ENCODE data around the gene A2M. TPM values are rescaled to one million over a fixed set of nuclear protein-coding genes. Genes with fewer than 3 reads are reported as not detected.

Gene A2M
- total RNA-seq, 2 donors from 2014 or later: 0.59 TPM; not detected in 1

DNA sequence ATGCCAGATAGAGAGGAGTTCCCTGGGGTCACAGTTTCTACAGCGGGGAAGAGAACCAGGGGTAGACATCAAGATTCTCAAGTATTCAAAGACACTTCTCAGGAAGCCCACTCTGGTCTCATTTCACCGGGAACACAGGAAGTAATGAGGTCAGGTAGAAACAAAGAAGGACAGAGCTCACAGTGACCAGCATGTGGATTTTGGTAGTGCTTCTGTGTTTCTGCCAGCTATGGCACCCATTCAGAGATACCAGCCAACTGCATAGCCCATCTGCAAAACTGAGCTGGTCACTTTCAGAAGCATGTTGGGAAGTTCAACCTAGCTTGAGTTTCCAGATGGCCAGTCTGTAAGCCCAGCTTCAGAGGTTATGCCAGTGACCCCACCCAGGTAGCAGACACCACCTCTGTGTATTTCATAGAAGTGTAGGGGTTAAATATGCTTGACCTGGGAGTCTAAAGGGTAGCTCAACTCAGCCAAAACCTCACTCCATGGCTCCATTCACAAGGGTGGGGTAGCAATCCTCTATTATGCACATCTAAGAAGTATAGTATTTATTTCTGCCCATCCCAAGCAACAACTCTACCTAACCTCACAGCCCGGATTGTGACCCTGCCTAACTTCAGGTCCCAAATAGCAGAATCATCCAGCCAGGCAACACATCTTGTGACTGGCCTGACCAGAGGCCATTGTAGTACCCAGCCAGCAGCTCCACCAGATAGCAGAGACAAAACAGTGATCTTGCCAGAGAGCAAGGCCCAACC, 33.9 kb downstream of the A2M start:
- peaks cover 13% of the 10 kb centered on the region for H3K36me3 Mint-ChIP-seq
- peaks cover 3 to 17% of the 10 kb centered on the region in 2 donors for H3K4me1 Mint-ChIP-seq (ENCODE audit: low read depth in 2 of 2)
- DNase-seq (ENCODE audit: low spot score) (no peak), ATAC-seq (no peak)
- no peak overlapping the region for H3K27ac Mint-ChIP-seq
- peaks cover 12% of the 10 kb centered on the region for H3K9me3 Mint-ChIP-seq
- no peak overlapping the region for H3K4me3 Mint-ChIP-seq
- H3K27me3 Mint-ChIP-seq: no peaks in the 10 kb centered on the region

DNA sequence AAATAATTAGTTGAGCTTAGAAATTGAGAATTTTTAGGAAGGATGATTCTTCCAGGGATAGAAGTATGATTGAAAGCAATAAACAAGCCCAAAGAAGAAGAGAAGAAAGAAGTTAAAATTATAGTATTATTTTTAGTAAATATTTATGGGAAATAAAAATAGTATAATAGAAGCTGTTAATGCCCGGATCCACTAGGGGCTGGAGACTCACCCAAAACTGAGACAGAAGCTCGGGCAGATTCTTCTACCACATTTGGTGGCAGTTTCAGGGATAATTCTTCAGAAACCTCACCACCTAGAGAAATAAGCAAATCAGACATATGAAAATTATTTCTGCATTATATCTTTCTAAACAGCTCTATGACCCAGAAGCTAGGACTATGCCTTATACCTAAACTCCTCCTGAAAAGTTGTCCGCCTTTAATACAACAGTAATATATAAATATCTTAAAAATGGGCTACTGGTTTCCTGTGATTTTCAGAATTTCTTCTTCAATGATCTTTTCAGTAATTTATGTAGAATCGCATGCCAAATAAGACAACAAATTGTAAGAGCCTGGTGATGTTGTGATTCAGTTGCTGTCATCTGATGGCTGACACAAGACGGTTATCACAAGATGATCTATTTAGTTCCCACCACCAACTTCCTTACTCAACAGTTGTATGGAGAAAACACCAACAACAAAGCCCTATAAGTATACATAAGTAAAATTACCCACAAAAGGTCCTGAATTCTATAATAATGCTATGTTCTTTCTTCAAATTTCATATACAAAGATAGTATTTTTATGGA, 35.6 kb downstream of the A2M start:
- no peak for DNase-seq (ENCODE audit: low spot score)
- H3K36me3 Mint-ChIP-seq: peaks cover 13% of the 10 kb centered on the region
- peaks cover 3 to 17% of the 10 kb centered on the region in 2 donors for H3K4me1 Mint-ChIP-seq (ENCODE audit: low read depth in 2 of 2)
- no peaks in the 10 kb centered on the region for H3K27me3 Mint-ChIP-seq
- H3K4me3 Mint-ChIP-seq: no peak overlapping the region
- peaks cover 12% of the 10 kb centered on the region for H3K9me3 Mint-ChIP-seq
- no peak overlapping the region for H3K27ac Mint-ChIP-seq
- ATAC-seq: no peak

DNA sequence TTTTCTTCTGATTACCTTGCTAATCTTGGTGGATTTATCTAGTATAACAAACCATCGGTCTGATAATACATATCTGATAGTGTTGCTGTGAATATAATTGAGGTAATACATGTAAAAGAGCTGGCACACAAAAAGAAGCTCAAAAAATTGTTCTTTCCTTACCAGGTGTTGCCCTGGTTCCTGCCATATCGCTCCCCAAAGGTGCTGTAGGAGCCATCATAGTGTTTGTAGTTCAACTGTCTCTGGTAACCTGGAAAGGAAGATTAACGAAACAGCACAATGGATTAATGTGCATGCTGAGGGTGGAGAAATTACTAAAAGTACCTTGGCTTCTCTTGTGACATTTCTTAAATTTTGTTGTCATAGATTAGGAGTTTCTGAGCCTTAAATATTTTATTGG, 36.6 kb downstream of the A2M start:
- DNase-seq (ENCODE audit: low spot score) (no peak), ATAC-seq (no peak)
- Mint-ChIP-seq H3K36me3 (peaks cover 13% of the 10 kb centered on the region), H3K4me3 (no peak overlapping the region), H3K4me1 (ENCODE audit: low read depth in 2 of 2) (peaks cover 3 to 11% of the 10 kb centered on the region in 2 donors), H3K27me3 (no peaks in the 10 kb centered on the region), H3K9me3 (peaks cover 6% of the 10 kb centered on the region), H3K27ac (no peak overlapping the region)

DNA sequence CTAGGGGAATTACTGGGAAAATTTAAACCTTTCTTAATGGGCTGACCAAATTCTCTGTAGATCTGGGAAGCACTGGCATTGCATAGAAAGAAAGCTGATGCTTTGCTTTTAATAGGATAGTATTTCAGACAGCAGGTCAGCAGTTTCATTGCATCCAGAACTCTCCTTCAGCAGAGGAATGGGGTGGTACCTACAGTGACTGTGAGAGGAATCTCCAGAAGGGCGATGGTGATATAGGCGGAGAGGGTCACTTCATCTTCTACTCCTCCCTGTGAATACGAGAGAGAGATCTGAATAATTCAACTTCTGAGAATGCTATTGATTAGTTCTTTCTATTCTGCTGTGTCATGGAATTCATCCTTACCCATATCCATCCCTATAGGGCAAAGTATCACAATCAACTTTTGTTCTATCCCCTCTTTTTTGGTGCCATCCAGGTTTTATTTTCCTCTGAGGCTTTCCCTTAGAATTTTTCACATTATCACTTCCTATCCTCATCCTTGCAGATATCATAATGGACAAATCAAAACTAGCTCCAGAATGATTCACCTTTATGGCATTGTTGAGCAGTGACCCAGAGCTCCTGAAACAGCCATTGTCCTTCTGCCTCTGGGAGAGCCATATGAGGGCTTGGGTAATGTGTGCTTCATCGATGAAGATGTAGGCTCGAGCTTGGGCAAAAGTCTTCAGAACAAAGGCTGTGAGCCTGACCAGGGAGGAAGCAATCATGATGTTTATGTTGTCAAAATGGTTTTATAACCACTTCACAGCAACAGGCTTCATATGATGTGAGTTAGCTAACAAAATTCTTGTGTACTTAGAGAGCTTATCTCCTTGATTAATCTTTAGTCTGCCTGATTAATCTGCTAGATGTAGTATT, 38.3 kb downstream of the A2M start:
- peaks cover 5 to 11% of the 10 kb centered on the region in 2 donors for H3K4me1 Mint-ChIP-seq (ENCODE audit: low read depth in 2 of 2)
- no peaks in the 10 kb centered on the region for H3K27me3 Mint-ChIP-seq
- H3K9me3 Mint-ChIP-seq: no peaks in the 10 kb centered on the region
- H3K36me3 Mint-ChIP-seq: peaks cover 5% of the 10 kb centered on the region
- no peak overlapping the region for H3K27ac Mint-ChIP-seq
- H3K4me3 Mint-ChIP-seq: no peak overlapping the region
- no peak for DNase-seq (ENCODE audit: low spot score)
- no peak for ATAC-seq

DNA sequence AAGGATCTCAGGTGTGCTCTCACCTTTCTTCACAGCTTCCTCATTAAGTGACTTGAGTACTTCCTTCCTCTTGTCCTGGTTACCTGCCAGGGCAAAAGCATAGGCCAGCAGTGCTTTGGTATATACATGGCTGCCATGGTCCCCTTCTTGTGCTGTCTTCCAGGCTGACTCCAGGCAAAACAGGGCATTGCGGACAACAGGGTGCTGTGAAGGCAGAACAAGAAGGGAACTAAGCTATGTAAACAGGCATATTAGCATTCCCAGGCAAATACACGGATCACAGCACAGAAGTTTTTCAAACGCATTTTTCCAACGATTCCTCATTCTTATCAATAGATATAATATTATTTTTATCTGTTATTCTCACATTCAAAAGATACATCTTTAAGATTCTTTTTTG, 39.0 kb downstream of the A2M start:
- no peaks in the 10 kb centered on the region for H3K9me3 Mint-ChIP-seq
- no peak for ATAC-seq

DNA sequence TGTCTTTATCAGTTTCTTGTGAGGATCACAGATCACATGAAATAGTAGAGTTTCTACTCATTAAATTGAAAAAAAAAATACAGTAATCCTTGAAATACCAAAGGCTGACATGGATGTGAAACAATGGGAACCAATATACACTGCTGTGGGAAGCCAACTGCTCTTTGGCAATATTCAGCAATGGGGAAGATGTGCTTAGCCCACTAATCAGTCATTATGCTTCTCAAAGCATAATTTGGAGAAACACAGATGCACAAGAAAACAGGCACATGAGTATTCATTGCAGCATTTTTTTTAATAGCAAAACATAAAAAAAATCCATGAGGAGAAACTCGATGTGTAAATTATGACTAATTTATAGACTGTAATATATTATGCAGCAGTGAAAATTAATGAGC, 40.6 kb downstream of the A2M start:
- Mint-ChIP-seq H3K9me3 (no peaks in the 10 kb centered on the region), H3K4me3 (no peak overlapping the region), H3K27me3 (no peaks in the 10 kb centered on the region), H3K36me3 (no peaks in the 10 kb centered on the region), H3K4me1 (ENCODE audit: low read depth in 2 of 2) (peaks cover 5 to 11% of the 10 kb centered on the region in 2 donors), H3K27ac (no peak overlapping the region)
- no peak for ATAC-seq
- DNase-seq (ENCODE audit: low spot score): no peak

More for the DNA sequence above, 39.0 kb downstream of the A2M start:
- H3K4me3 Mint-ChIP-seq: no peak overlapping the region
- DNase-seq (ENCODE audit: low spot score): no peak
- no peak overlapping the region for H3K27ac Mint-ChIP-seq
- peaks cover 5 to 11% of the 10 kb centered on the region in 2 donors for H3K4me1 Mint-ChIP-seq (ENCODE audit: low read depth in 2 of 2)
- no peaks in the 10 kb centered on the region for H3K27me3 Mint-ChIP-seq
- H3K36me3 Mint-ChIP-seq: peaks cover 5% of the 10 kb centered on the region

DNA sequence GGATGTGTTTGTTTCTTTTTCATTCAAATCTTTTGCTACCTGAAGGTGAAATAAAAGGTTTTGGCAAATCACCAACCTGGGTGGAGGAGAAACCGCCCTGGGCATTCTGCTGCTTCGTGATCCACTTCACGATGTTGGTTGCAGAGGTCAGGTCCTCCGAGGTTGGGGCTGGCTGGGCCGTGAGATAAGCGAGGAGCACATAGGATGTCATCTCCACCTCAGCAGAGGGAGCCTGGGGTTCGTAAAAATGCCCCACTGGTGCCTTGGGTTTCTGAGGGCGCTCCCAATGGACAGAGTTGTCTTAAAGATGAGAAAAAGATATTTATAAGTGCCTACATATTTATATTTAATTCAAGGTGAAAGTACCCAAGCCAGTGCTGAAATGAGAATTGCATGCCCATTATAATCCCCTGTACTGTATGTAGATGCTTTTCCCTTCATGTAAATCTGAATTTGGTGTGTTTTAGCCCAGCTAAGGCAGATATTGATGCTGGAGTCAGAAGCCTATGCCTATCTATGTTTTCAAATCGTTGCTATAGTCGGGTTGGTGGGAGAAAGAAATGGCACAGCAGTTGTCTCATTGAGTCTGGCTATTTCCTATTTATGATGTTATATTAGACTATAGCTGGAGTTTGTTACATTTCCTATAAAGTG, 41.1 kb downstream of the A2M start:
- DNase-seq (ENCODE audit: low spot score): no peak
- H3K36me3 Mint-ChIP-seq: no peaks in the 10 kb centered on the region
- no peak for ATAC-seq
- H3K9me3 Mint-ChIP-seq: no peaks in the 10 kb centered on the region
- no peak overlapping the region for H3K4me3 Mint-ChIP-seq
- peaks cover 5 to 11% of the 10 kb centered on the region in 2 donors for H3K4me1 Mint-ChIP-seq (ENCODE audit: low read depth in 2 of 2)
- no peaks in the 10 kb centered on the region for H3K27me3 Mint-ChIP-seq
- H3K27ac Mint-ChIP-seq: no peak overlapping the region

DNA sequence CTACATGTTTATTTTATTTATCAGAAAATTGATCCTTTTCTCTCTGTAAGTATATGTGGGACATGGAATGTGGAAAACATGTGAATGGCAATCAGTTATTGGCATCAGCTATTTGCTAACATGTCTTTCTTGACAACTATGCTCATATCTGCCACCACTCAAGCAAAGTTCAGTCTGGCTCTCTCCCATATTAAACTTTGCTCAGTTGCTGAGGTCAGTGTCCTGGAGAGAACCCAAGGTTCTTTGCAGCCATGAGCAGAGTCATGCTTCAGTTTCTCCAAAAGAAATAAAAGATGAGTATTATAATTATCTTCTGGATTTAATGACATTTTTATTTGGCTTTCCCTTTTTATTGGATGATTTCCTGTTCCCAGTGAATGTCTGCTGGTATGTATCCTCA, 42.6 kb downstream of the A2M start:
- Mint-ChIP-seq H3K9me3 (no peaks in the 10 kb centered on the region), H3K27ac (no peak overlapping the region), H3K4me1 (ENCODE audit: low read depth in 2 of 2) (peaks cover under 1 to 5% of the 10 kb centered on the region in 2 donors), H3K4me3 (no peak overlapping the region), H3K36me3 (no peaks in the 10 kb centered on the region), H3K27me3 (no peaks in the 10 kb centered on the region)
- ATAC-seq: no peak
- DNase-seq (ENCODE audit: low spot score): no peak

DNA sequence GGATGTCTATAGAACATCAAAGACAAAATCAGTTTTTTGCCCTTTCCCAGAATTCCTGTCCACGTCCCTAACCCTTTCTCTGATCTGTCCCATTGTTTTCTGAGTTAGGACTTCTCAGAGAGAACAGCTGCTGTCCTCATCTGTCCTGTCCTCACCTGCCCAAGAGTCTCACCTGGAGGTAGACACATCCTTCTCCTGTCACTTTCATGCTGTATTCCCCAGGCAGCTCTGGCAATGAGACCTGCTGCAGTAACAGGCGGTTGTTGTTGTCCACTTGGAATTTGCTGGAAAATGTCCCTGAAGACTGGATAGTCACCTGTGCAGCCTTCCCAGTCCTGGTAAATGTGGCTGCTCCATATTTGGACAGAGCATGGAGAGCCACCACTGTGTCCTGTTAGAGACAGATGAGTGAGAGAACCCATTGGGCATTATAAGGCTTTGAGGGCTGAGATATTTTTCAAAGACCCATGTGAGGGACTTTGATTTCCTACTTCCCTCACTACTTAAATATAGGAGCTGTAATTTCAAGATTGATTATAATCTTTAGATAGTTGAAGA, 43.2 kb downstream of the A2M start:
- H3K36me3 Mint-ChIP-seq: no peaks in the 10 kb centered on the region
- H3K27ac Mint-ChIP-seq: no peak overlapping the region
- ATAC-seq: no peak
- peaks cover 0 to 5% of the 10 kb centered on the region in 2 donors for H3K4me1 Mint-ChIP-seq (ENCODE audit: low read depth in 2 of 2)
- no peak for DNase-seq (ENCODE audit: low spot score)
- no peak overlapping the region for H3K4me3 Mint-ChIP-seq
- H3K27me3 Mint-ChIP-seq: no peaks in the 10 kb centered on the region
- H3K9me3 Mint-ChIP-seq: no peaks in the 10 kb centered on the region

DNA sequence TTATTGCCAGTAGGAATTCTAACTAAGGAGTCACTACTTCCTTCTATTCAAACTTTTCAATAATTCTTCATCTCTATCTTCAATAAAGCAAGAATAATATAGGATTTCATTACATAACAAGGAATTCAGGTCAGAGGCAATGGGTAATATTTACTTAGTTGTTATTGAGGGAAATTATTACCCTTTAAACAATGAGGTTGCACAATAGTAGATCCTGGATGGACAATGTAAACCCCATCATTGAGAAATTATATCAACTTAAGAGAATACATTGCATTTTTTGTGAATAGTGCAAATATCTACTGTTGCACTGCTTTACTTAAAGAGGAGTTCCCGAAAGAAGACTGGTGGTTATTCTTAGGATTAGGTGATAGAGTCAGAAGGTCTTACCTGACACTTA, 43.8 kb downstream of the A2M start:
- no peaks in the 10 kb centered on the region for H3K27me3 Mint-ChIP-seq
- H3K4me3 Mint-ChIP-seq: no peak overlapping the region
- no peaks in the 10 kb centered on the region for H3K9me3 Mint-ChIP-seq
- DNase-seq (ENCODE audit: low spot score): no peak
- no peak overlapping the region for H3K27ac Mint-ChIP-seq
- no peaks in the 10 kb centered on the region for H3K36me3 Mint-ChIP-seq
- peaks cover 0 to 2% of the 10 kb centered on the region in 2 donors for H3K4me1 Mint-ChIP-seq (ENCODE audit: low read depth in 2 of 2)
- ATAC-seq: no peak

DNA sequence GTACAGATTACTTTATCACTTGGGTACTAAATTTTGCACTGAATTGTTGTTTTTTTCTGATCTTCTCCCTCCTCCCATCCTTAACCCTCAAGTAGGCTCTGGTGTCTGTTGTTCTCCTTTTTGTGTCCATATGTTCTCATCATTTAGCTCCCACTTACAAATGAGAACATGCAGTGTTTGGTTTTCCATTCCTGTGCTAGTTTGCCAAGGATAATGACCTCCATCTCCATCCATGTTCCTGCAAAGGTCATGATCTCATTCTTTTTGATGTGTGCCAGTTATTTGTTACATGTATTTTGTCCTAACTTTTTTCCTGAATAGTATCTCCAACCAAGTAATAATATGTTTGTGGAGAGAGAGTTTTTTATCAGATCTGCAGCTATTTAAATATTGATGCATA, 44.2 kb downstream of the A2M start:
- no peaks in the 10 kb centered on the region for H3K27me3 Mint-ChIP-seq
- H3K4me1 Mint-ChIP-seq (ENCODE audit: low read depth in 2 of 2): peaks cover 0 to 2% of the 10 kb centered on the region in 2 donors
- no peaks in the 10 kb centered on the region for H3K36me3 Mint-ChIP-seq
- H3K27ac Mint-ChIP-seq: no peak overlapping the region
- H3K4me3 Mint-ChIP-seq: no peak overlapping the region
- no peaks in the 10 kb centered on the region for H3K9me3 Mint-ChIP-seq
- ATAC-seq (no peak), DNase-seq (ENCODE audit: low spot score) (no peak)

DNA sequence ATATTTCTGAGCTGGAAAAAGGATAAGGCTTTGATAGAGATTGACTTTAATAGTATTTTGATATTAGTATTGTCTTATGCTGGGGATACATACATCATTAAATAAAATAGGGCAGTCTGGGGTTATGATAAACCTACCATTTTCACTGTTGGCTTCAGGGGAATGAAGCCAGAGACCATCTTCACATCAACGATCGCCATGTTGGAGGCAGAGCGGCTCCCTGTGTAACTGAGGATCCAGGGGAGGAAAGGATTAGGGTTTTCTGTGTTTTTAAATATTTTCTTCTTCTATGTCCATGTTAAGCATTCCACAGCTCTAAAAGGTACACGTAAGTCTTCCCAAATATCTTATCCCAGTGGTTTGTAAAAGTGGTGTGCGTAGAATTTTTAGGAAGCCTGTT, 45.4 kb downstream of the A2M start:
- Mint-ChIP-seq H3K27me3 (no peaks in the 10 kb centered on the region), H3K4me3 (no peak overlapping the region), H3K4me1 (ENCODE audit: low read depth in 2 of 2) (peaks cover 0 to 2% of the 10 kb centered on the region in 2 donors), H3K36me3 (no peaks in the 10 kb centered on the region), H3K27ac (no peak overlapping the region), H3K9me3 (no peaks in the 10 kb centered on the region)
- DNase-seq (ENCODE audit: low spot score): no peak
- no peak for ATAC-seq

DNA sequence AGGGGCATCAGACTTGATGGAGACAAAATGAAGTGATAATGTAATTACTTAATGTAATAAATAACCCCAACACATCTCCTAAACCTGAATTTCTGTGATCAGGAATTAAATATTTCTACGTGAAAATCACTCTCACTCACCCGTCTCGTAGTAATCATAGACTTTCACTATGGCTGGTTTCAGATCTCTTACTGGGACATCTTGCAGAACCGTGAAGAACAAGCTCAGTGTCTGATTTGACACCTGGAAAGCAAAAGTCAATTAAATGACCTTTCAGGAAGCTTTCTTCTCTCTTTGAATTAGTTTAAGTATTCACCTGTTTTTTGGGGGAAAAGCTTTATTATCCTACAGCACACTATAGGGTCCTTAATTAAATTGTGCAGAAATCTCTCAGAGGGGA, 47.1 kb downstream of the A2M start:
- Mint-ChIP-seq H3K4me3 (no peak overlapping the region), H3K27me3 (peaks cover 0 to 2% of the 10 kb centered on the region in 2 donors), H3K27ac (no peak overlapping the region), H3K4me1 (ENCODE audit: low read depth in 2 of 2) (peaks cover 6 to 7% of the 10 kb centered on the region in 2 donors), H3K9me3 (no peaks in the 10 kb centered on the region), H3K36me3 (no peaks in the 10 kb centered on the region)
- ATAC-seq: no peak
- DNase-seq (ENCODE audit: low spot score): no peak
